Sigmoid colon (tissue), 7 donors: Measurements from ENCODE around the gene GRIP1. TPM values are rescaled to one million over a fixed set of nuclear protein-coding genes. Genes with fewer than 3 reads are reported as not detected.
"Not testable (repeated sequence)": the region's sequence is repeated elsewhere in the genome, so short reads cannot be mapped to it uniquely, and the experiment has no call there.

Experiments
- DNase-seq: peaks from one replicate; pipeline ENCODE4 v3.0.0-alpha.2; 2019
- H3K27ac ChIP-seq, 4 donors: fragments of 200-600 bp; sonication (generic); one replicate each; pipeline ENCODE4 v1.5.1; 2016 to 2019; ENCODE audit warnings: mild to moderate bottlenecking in 1 of 4
- H3K27me3 ChIP-seq, 3 donors: fragments of 200-600 bp; sonication (generic); one replicate each; pipeline ENCODE4 v1.5.1; 2019; ENCODE audit warnings: mild to moderate bottlenecking in 1 of 3
- H3K36me3 ChIP-seq, 4 donors: fragments of 200-600 bp; sonication (generic); one replicate each; pipeline ENCODE4 v1.5.1; 2016 to 2019
- H3K4me1 ChIP-seq, 4 donors: fragments of 200-600 bp; sonication (generic); one replicate each; pipeline ENCODE4 v1.5.1; 2017 to 2019
- H3K4me3 ChIP-seq, 4 donors: fragments of 200-600 bp; sonication (generic); one replicate each; pipeline ENCODE4 v1.5.1; 2017 to 2019; ENCODE audit warnings: mild to moderate bottlenecking in 2 of 4, moderate library complexity in 1 of 4
- H3K9me3 ChIP-seq, 4 donors: fragments of 200-600 bp in 3 of 4; sonication (generic) in 3 of 4; one replicate each; pipeline versions ENCODE4 v1.5.1 to v1.6.1; 2013 to 2019
- EP300 ChIP-seq, 4 donors: sonication (generic); formaldehyde crosslinking; IDR thresholded peaks; one replicate each; pipeline ENCODE4 v1.6.1; 2017; ENCODE audit warnings: antibody characterized with exemption in 4 of 4
- POLR2A ChIP-seq, 2 donors: fragments of 450-650 bp; IDR thresholded peaks; one replicate each; pipeline ENCODE4 v1.6.1; 2016; ENCODE audit warnings: antibody characterized with exemption in 2 of 2, mild to moderate bottlenecking in 2 of 2, moderate library complexity in 2 of 2
- POLR2AphosphoS5 ChIP-seq, 4 donors: sonication (generic); formaldehyde crosslinking; IDR thresholded peaks; one replicate each; pipeline ENCODE4 v1.6.1; 2017; ENCODE audit warnings: antibody characterized with exemption in 4 of 4
- WGBS, 2 donors: extraction: QIAGEN DNeasy Blood & Tissue Kit; methylation state at CpG; one replicate each; pipeline ENCODE4 v1.1.7; 2013; 5-methylcytosine and 5-hydroxymethylcytosine counted together
- intact Hi-C: fragments of 100-400 bp; cut with DNase I; formaldehyde crosslinking; loops from one replicate; pipeline ENCODE4 v1.15.1; 2023
- polyA plus RNA-seq, 3 donors: library from polyadenylated mRNA; stranded (reverse); fragments of 200-250 nt; gene quantifications; one replicate each; pipeline ENCODE4 v1.2.3, GENCODE V29; 2013
- total RNA-seq, 4 donors: library from RNA; depleted of rRNA; stranded (reverse); fragments of >200 nt; gene quantifications; one replicate each; pipeline ENCODE4 v1.1.0, GENCODE V29; 2016
- TF ChIP-seq, protein P1 (sequence below), 4 experiments: fragments of 450-650 bp in 3 of 4; fragments of 200-600 bp in 1 of 4; IDR thresholded peaks; one replicate each; pipeline ENCODE4 v1.5.1; 2016 to 2019; ENCODE audit warnings: antibody characterized with exemption in 4 of 4, mild to moderate bottlenecking in 3 of 4, moderate library complexity in 2 of 4
- donor health status: healthy with polysubstance abuse.
- donor health status: Bipolar disorder and iron deficiency.
- donor health status: healthy.

GRIP1 gene
- total and polyA plus RNA-seq, 7 donors, result 0.46 to 14.0 (median 6.3) TPM

DNA sequence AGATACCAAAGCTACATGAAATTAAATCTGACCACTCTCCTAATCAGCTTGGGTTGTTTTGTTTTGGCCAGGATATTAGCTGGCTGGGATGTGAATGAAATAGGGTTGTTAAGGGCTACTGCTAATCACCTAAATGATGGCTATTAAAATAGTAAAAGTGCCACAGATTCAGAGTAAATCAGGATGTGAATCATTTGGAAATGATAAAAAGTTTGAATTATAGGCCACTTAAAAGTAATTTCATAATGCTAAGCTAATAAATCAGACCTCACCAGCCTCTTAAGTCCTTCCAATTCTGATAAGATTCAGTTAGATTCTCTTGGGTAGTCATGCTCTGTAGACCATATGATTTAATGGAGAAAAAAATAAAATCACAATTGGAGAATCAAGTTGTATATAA is 364.6 kb downstream of the GRIP1 start:
- no peak overlapping the region for H3K27ac ChIP-seq
- intact Hi-C loops, result no loop called here

DNA sequence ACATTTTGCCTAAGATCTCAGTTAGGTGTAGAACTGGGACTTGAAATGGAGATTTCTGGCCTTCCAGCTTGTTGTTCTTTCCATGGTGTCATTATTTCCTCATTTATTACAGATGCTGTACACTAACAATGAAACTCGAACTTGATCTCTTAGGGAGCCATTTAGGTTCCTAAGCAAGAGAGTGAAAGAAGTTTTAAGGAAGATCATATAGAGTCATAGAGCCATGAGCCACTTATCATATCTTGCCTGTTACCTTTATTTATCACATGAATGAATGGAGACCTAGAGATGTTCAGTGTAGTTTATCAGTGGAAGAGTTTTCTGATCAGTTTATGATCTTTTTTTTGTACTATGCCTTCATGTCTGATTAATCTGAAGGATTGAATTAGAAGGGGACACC is 366.7 kb downstream of the GRIP1 start:
- 72 to 91% methylated on average over 1 of the region's 1 CpG for WGBS, 2 donors
- Histone ChIP-seq H3K27me3 (no peaks in the 10 kb centered on the region), H3K36me3 (peaks cover 0 to 36% (median 6%) of the 10 kb centered on the region in 4 donors), H3K9me3 (no peaks in the 10 kb centered on the region), H3K27ac (no peak overlapping the region), H3K4me3 (no peak overlapping the region), H3K4me1 (no peaks in the 10 kb centered on the region)
- no peak for TF ChIP-seq EP300 (IDR thresholded peaks at IDR 0.05)
- no peak for TF ChIP-seq POLR2A (IDR thresholded peaks at IDR 0.05)
- no peak for TF ChIP-seq POLR2AphosphoS5 (IDR thresholded peaks at IDR 0.05)
- TF ChIP-seq, protein P1, sequence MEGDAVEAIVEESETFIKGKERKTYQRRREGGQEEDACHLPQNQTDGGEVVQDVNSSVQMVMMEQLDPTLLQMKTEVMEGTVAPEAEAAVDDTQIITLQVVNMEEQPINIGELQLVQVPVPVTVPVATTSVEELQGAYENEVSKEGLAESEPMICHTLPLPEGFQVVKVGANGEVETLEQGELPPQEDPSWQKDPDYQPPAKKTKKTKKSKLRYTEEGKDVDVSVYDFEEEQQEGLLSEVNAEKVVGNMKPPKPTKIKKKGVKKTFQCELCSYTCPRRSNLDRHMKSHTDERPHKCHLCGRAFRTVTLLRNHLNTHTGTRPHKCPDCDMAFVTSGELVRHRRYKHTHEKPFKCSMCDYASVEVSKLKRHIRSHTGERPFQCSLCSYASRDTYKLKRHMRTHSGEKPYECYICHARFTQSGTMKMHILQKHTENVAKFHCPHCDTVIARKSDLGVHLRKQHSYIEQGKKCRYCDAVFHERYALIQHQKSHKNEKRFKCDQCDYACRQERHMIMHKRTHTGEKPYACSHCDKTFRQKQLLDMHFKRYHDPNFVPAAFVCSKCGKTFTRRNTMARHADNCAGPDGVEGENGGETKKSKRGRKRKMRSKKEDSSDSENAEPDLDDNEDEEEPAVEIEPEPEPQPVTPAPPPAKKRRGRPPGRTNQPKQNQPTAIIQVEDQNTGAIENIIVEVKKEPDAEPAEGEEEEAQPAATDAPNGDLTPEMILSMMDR (IDR thresholded peaks at IDR 0.05), result no peak
- DNase-seq, result no peak
- intact Hi-C loops, result no loop called here

More for the DNA sequence above, 364.6 kb downstream of the GRIP1 start:
- no peak overlapping the region for H3K4me3 ChIP-seq
- DNase-seq, result no peak
- H3K9me3 ChIP-seq, result no peaks in the 10 kb centered on the region
- no peak for TF ChIP-seq POLR2AphosphoS5 (IDR thresholded peaks at IDR 0.05)
- TF ChIP-seq, protein P1 (IDR thresholded peaks at IDR 0.05), result no peak
- no peak for TF ChIP-seq POLR2A (IDR thresholded peaks at IDR 0.05)
- TF ChIP-seq EP300 (IDR thresholded peaks at IDR 0.05), result no peak
- H3K27me3 ChIP-seq, result no peaks in the 10 kb centered on the region
- no peaks in the 10 kb centered on the region for H3K4me1 ChIP-seq
- H3K36me3 ChIP-seq, result peaks cover 0 to 36% (median 4%) of the 10 kb centered on the region in 4 donors

DNA sequence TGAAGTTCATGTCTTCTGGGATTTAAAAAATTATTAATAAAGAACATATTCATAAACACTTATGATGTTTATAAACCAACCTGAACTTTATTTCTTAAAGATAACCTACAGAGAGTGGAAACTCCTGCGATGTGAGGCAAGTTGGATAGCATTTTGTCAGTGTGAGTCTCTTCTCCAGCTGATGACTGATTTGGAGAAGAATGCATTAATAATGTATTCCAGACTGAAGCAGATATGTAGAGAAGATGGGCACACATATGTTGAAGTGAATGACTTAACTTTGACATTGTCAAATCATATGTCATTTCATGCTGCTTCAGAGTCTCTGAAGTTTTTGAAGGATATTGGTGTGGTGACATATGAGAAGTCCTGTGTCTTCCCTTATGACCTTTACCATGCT is 369.3 kb downstream of the GRIP1 start:
- 98 to 100% methylated on average over 1 of the region's 1 CpG for WGBS, 2 donors
- intact Hi-C loops, result no loop called here

DNA sequence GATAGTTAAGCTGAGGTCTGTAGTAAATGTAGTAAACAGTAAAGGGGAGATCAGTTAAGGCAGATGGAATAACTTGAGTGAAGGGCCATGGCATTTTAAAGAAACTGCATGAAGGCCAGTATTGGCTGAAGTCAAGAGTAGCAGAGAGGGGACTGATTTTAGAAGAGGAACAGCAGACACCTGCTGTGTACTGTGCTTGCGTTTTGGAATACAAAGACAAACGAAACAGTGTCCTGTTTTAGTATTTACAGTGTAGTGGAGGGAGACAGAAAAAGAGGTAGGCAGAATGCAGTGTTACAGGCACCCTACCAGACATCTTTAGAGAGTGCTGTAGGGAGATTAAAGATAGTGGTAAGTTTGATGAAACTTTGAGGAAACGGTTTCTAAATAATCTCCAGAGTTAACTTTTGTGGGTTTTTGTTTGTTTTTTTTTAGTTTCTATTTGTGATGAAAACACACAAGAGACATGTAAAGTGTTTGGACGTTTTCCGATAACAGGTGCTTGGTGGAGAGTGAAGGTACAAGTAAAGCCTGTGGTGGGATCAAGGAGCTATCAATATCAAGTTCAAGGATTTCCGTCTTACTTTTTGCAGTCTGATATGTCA is 374.5 kb downstream of the GRIP1 start:
- TF ChIP-seq POLR2A (IDR thresholded peaks at IDR 0.05) (no peak), EP300 (IDR thresholded peaks at IDR 0.05) (no peak), POLR2AphosphoS5 (IDR thresholded peaks at IDR 0.05) (no peak)
- TF ChIP-seq, protein P1 (IDR thresholded peaks at IDR 0.05), result no peak
- no peak for DNase-seq
- Histone ChIP-seq H3K27me3 (no peaks in the 10 kb centered on the region), H3K36me3 (peaks cover 0 to 7% (median 2%) of the 10 kb centered on the region in 4 donors), H3K4me1 (peaks cover 0 to 19% (median 10%) of the 10 kb centered on the region in 4 donors), H3K27ac (peak overlapping the region in 1 of 4 donors; percentile 82), H3K9me3 (no peaks in the 10 kb centered on the region), H3K4me3 (no peak overlapping the region)
- intact Hi-C loops, result loop anchor here (5.0 kb wide), 1 partner anchor 1137 kb away; the partner anchor contains the start of gene LEMD3
- WGBS, 2 donors, result 41 to 48% methylated on average over 6 of the region's 6 CpGs

More for the DNA sequence above, 369.3 kb downstream of the GRIP1 start:
- DNase-seq, result no peak
- H3K4me1 ChIP-seq, result no peaks in the 10 kb centered on the region
- no peaks in the 10 kb centered on the region for H3K27me3 ChIP-seq
- H3K27ac ChIP-seq, result no peak overlapping the region
- no peaks in the 10 kb centered on the region for H3K9me3 ChIP-seq
- H3K36me3 ChIP-seq, result peaks cover 0 to 31% (median 6%) of the 10 kb centered on the region in 4 donors
- TF ChIP-seq, protein P1 (IDR thresholded peaks at IDR 0.05), result no peak
- no peak for TF ChIP-seq EP300 (IDR thresholded peaks at IDR 0.05)
- no peak for TF ChIP-seq POLR2A (IDR thresholded peaks at IDR 0.05)
- no peak for TF ChIP-seq POLR2AphosphoS5 (IDR thresholded peaks at IDR 0.05)
- H3K4me3 ChIP-seq, result no peak overlapping the region

DNA sequence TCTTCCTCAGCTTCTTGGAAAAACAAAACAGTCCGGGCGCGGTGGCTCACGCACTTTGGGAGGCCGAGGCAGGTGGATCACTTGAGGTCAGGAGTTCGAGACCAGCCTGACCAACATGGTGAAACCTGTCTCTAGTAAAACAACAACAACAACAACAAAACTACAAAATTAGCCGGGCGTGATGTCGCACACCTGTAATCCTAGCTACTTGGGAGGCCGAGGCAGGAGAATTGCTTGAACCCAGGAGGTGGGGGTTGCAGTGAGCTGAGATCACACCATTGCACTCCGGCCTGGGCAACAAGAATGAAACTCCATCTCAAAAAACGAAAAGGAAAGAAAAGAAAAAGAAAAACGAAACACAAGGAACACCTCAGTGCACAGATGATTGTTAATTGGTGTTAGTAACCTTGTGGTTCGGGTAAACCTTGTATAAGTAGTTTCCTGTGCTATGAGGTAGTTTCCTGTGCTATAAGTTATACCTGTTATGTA is 375.5 kb downstream of the GRIP1 start:
- intact Hi-C loops, result loop anchor here (5.0 kb wide), 1 partner anchor 1136 kb away; the partner anchor contains the start of gene LEMD3
- H3K27me3 ChIP-seq, DNase-seq, H3K36me3 ChIP-seq, H3K9me3 ChIP-seq: not testable (repeated sequence)
- H3K27ac ChIP-seq, result peak overlapping the region in 3 of 4 donors; percentile 19 to 82 (median 30)
- WGBS, 2 donors, result 11 to 52% methylated on average over 14 of the region's 14 CpGs
- peak overlapping the region in 2 of 4 donors; percentile 65 to 75 for H3K4me3 ChIP-seq
- peaks cover 0 to 19% (median 10%) of the 10 kb centered on the region in 4 donors for H3K4me1 ChIP-seq
